Measurements from ENCODE around the gene FBXL7. TPM values are rescaled to one million over a fixed set of nuclear protein-coding genes. Genes with fewer than 3 reads are reported as not detected.

The FBXL7 gene
- total and polyA plus RNA-seq, 7 experiments from 2014 or later: not detected

DNA sequence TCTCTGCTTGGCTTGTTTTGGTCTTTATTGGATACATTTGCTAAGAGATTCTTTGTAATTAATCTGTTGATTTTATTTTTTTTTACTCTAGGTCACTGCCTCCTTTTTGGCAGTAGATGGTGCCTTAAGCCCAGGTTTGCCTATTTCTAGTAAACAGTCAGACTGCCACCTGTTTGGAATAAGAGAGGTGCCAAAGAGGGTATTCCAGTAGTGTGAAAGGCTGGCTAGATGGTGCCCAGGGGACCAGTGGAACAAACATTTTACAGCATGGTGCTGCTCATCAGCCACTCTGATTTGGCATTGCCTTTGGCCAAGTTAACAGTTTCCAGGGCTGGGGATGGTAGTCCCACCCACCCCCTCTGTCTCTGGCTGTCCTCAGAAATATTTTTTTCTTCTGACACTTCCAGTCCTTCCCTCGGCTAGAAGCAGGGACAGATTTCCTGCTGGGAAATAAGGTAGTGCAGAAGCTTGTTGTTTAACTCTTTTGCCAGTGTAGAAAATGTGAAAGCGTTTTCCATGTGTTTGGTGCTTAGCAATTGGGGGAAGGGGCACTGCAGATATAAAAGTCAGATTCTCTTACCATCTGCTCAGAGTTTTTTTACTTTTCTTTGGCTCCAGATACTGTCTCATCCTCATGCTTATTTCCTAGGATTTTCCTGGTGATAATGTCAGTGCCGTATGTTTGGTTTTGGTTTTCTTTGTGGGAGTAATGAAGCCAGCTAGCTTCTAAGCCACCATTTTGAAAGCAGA, 36.6 kb upstream of the FBXL7 start:
- no peaks in the 10 kb centered on the region for H3K36me3 ChIP-seq (ENCODE audit: control insufficient read depth in 2 of 3, insufficient read depth in 3 of 3, low read length in 3 of 3)
- no peak overlapping the region for H3K4me3 ChIP-seq (ENCODE audit: low read length)
- no peaks in the 10 kb centered on the region for H3K27me3 ChIP-seq (ENCODE audit: control insufficient read depth in 2 of 2, insufficient read depth in 2 of 2, low read length in 2 of 2)
- no peaks in the 10 kb centered on the region for H3K9me3 ChIP-seq (ENCODE audit: control insufficient read depth in 2 of 3, low read length in 3 of 3)
- DNase-seq (no peak), ATAC-seq (no peak)
- ChIA-PET CTCF (no interaction called here), POLR2A (no interaction called here)
- H3K27me3 Mint-ChIP-seq: no peaks in the 10 kb centered on the region
- no peak overlapping the region for H3K4me3 Mint-ChIP-seq
- H3K4me1 Mint-ChIP-seq: no peaks in the 10 kb centered on the region
- H3K9me3 Mint-ChIP-seq: peaks cover 0 to 11% (median 1%) of the 10 kb centered on the region in 11 donors
- H3K27ac Mint-ChIP-seq: no peak overlapping the region
- H3K36me3 Mint-ChIP-seq: no peaks in the 10 kb centered on the region
- intact Hi-C loops (cut with micrococcal nuclease): no loop called here
- no peak overlapping the region for H3K27ac ChIP-seq (ENCODE audit: low read depth, low read length)
- no peaks in the 10 kb centered on the region for H3K4me1 ChIP-seq (ENCODE audit: control insufficient read depth in 2 of 2, insufficient read depth in 2 of 2, low read length in 2 of 2)

DNA sequence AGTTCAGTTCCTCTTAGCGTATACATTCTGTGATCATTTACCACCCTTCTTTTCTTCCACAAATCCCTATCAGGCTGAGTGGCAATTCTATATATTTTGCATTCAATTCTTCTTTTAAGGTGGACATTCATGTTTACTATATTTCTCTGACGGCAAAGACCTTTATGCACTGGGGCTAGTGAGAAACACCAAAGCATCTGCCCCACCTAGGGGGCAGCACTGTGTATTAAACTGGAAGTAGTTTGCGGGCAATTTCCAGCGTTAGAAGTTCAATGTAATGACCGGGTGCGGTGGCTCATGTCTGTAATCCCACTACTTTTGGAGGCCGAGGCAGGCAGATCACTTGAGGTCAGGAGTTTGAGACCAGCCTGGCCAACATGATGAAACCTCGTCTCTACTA, 27.9 kb upstream of the FBXL7 start:
- ChIA-PET CTCF (no interaction called here), POLR2A (no interaction called here)
- H3K27ac ChIP-seq (ENCODE audit: low read depth, low read length): no peak overlapping the region
- H3K4me3 Mint-ChIP-seq: no peak overlapping the region
- H3K9me3 ChIP-seq (ENCODE audit: control insufficient read depth in 2 of 3, low read length in 3 of 3): no peaks in the 10 kb centered on the region
- H3K4me1 ChIP-seq (ENCODE audit: control insufficient read depth in 2 of 2, insufficient read depth in 2 of 2, low read length in 2 of 2): no peaks in the 10 kb centered on the region
- no peak overlapping the region for H3K27ac Mint-ChIP-seq
- H3K4me1 Mint-ChIP-seq: no peaks in the 10 kb centered on the region
- peaks cover 0 to 17% (median 4%) of the 10 kb centered on the region in 11 donors for H3K9me3 Mint-ChIP-seq
- H3K4me3 ChIP-seq (ENCODE audit: low read length): no peak overlapping the region
- no peaks in the 10 kb centered on the region for H3K36me3 ChIP-seq (ENCODE audit: control insufficient read depth in 2 of 3, insufficient read depth in 3 of 3, low read length in 3 of 3)
- DNase-seq (no peak), ATAC-seq (no peak)
- intact Hi-C loops (cut with micrococcal nuclease): no loop called here
- H3K27me3 Mint-ChIP-seq: no peaks in the 10 kb centered on the region
- H3K27me3 ChIP-seq (ENCODE audit: control insufficient read depth in 2 of 2, insufficient read depth in 2 of 2, low read length in 2 of 2): no peaks in the 10 kb centered on the region
- no peaks in the 10 kb centered on the region for H3K36me3 Mint-ChIP-seq

DNA sequence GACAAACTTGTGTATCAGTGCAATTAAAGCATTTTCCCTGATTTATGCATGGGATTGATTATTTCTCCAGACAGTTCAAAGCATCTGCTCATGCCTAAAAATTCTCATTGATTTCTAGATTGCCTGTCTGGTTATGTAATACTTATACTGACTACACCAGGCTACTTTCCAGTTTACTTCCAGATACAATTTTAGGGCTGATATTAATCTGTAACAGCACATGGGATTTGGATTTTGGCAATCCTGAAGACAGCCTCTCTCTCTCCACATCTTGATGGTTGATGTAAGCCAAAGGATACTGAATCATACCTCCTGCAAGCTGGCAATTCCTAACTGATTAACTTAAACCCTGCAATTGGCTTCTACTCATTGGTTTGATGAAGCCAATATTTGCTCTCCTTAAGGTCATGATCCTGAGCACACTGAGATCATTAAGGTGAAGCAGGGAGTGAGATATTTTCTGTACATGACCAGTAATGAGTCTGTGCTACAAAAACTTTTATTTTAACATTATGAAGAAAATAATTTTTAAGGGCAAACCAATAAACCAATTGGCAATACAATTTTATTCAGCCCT, 25.7 kb upstream of the FBXL7 start:
- ChIA-PET POLR2A (no interaction called here), CTCF (no interaction called here)
- peaks cover 0 to 19% (median 8%) of the 10 kb centered on the region in 11 donors for H3K9me3 Mint-ChIP-seq
- no peak overlapping the region for H3K4me3 Mint-ChIP-seq
- H3K27me3 ChIP-seq (ENCODE audit: control insufficient read depth in 2 of 2, insufficient read depth in 2 of 2, low read length in 2 of 2): no peaks in the 10 kb centered on the region
- no peak overlapping the region for H3K27ac Mint-ChIP-seq
- no peaks in the 10 kb centered on the region for H3K36me3 ChIP-seq (ENCODE audit: control insufficient read depth in 2 of 3, insufficient read depth in 3 of 3, low read length in 3 of 3)
- no peaks in the 10 kb centered on the region for H3K4me1 Mint-ChIP-seq
- ATAC-seq (no peak), DNase-seq (no peak)
- no peaks in the 10 kb centered on the region for H3K27me3 Mint-ChIP-seq
- no peaks in the 10 kb centered on the region for H3K4me1 ChIP-seq (ENCODE audit: control insufficient read depth in 2 of 2, insufficient read depth in 2 of 2, low read length in 2 of 2)
- peaks cover 0 to 12% (median 0%) of the 10 kb centered on the region in 5 donors for H3K36me3 Mint-ChIP-seq
- intact Hi-C loops (cut with micrococcal nuclease): no loop called here
- H3K4me3 ChIP-seq (ENCODE audit: low read length): no peak overlapping the region
- no peaks in the 10 kb centered on the region for H3K9me3 ChIP-seq (ENCODE audit: control insufficient read depth in 2 of 3, low read length in 3 of 3)
- H3K27ac ChIP-seq (ENCODE audit: low read depth, low read length): no peak overlapping the region

DNA sequence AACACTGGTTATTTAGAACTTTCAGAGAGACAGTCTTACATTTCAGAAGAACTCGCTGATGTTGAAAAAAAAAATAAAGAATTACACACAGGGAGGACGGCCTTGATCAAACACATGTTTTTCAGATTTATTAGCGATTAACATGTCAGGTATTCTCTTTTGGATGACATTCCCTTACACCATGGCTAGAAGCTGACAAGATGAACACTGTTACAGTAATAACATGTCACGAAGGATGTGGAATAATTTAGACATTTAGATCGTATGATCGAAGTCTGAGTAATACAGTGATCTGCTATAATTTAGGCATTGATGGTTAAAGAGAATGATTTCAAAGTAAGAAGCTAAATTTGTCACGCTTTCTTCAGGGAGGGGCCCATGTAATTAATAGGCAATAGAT, 24.6 kb upstream of the FBXL7 start:
- no peak for DNase-seq
- no peaks in the 10 kb centered on the region for H3K4me1 ChIP-seq (ENCODE audit: control insufficient read depth in 2 of 2, insufficient read depth in 2 of 2, low read length in 2 of 2)
- no peak for ATAC-seq
- no peaks in the 10 kb centered on the region for H3K9me3 ChIP-seq (ENCODE audit: control insufficient read depth in 2 of 3, low read length in 3 of 3)
- Mint-ChIP-seq H3K4me1 (no peaks in the 10 kb centered on the region), H3K27ac (no peak overlapping the region), H3K9me3 (peaks cover 0 to 18% (median 7%) of the 10 kb centered on the region in 11 donors), H3K36me3 (peaks cover 0 to 12% (median 0%) of the 10 kb centered on the region in 5 donors), H3K27me3 (no peaks in the 10 kb centered on the region), H3K4me3 (no peak overlapping the region)
- H3K27me3 ChIP-seq (ENCODE audit: control insufficient read depth in 2 of 2, insufficient read depth in 2 of 2, low read length in 2 of 2): no peaks in the 10 kb centered on the region
- ChIA-PET POLR2A (no interaction called here), CTCF (no interaction called here)
- H3K36me3 ChIP-seq (ENCODE audit: control insufficient read depth in 2 of 3, insufficient read depth in 3 of 3, low read length in 3 of 3): no peaks in the 10 kb centered on the region
- H3K27ac ChIP-seq (ENCODE audit: low read depth, low read length): no peak overlapping the region
- H3K4me3 ChIP-seq (ENCODE audit: low read length): no peak overlapping the region
- intact Hi-C loops (cut with micrococcal nuclease): no loop called here

DNA sequence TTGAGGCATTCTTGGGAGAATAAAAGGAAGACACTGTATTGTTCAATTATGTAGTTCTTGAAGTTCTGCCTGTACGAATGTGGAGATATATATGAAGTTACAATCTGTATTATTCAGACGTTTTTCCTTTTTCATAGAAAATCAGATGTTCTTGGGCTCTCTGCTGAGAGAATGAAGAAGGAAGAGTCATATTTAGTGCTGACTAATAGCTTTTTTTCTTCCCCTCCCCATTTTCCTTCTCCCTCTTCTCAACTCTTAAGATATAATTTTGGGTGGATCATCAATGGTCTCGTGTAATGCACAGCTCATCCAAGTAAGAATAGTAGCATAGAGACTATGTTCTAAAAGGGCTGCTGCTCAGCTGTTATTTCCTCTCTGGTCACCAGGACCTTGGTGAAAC, 23.0 kb upstream of the FBXL7 start:
- H3K27me3 Mint-ChIP-seq: no peaks in the 10 kb centered on the region
- no peak overlapping the region for H3K4me3 Mint-ChIP-seq
- peaks cover 0 to 18% (median 7%) of the 10 kb centered on the region in 11 donors for H3K9me3 Mint-ChIP-seq
- ATAC-seq (no peak), DNase-seq (no peak)
- peaks cover 0 to 12% (median 0%) of the 10 kb centered on the region in 5 donors for H3K36me3 Mint-ChIP-seq
- POLR2A ChIA-PET: no interaction called here
- CTCF ChIA-PET: no interaction called here
- Histone ChIP-seq H3K4me3 (ENCODE audit: low read length) (no peak overlapping the region), H3K27ac (ENCODE audit: low read depth, low read length) (no peak overlapping the region), H3K4me1 (ENCODE audit: control insufficient read depth in 2 of 2, insufficient read depth in 2 of 2, low read length in 2 of 2) (no peaks in the 10 kb centered on the region), H3K36me3 (ENCODE audit: control insufficient read depth in 2 of 3, insufficient read depth in 3 of 3, low read length in 3 of 3) (no peaks in the 10 kb centered on the region), H3K27me3 (ENCODE audit: control insufficient read depth in 2 of 2, insufficient read depth in 2 of 2, low read length in 2 of 2) (no peaks in the 10 kb centered on the region), H3K9me3 (ENCODE audit: control insufficient read depth in 2 of 3, low read length in 3 of 3) (no peaks in the 10 kb centered on the region)
- no peaks in the 10 kb centered on the region for H3K4me1 Mint-ChIP-seq
- intact Hi-C loops (cut with micrococcal nuclease): no loop called here
- no peak overlapping the region for H3K27ac Mint-ChIP-seq

DNA sequence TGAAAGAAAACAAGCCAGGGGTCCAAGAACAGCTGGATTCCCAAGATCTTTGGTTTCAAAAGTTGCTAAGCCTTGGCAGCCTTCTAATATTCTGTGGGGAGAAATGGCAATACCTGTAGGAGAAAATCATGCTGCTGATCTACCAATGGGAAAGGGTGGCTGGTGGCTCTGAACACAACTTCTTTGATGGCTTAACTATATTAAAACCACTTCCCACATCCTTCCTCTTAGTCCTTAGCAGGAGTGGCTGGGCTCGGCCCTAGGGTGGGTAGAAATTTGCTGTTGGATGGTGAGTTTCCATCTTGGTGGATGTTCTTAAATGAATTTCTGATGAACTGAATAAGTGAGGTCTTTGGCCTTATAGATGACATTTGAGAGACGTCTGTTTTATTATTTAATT, 19.5 kb upstream of the FBXL7 start:
- Histone ChIP-seq H3K4me1 (ENCODE audit: control insufficient read depth in 2 of 2, insufficient read depth in 2 of 2, low read length in 2 of 2) (no peaks in the 10 kb centered on the region), H3K27ac (ENCODE audit: low read depth, low read length) (no peak overlapping the region), H3K4me3 (ENCODE audit: low read length) (no peak overlapping the region), H3K36me3 (ENCODE audit: control insufficient read depth in 2 of 3, insufficient read depth in 3 of 3, low read length in 3 of 3) (no peaks in the 10 kb centered on the region), H3K27me3 (ENCODE audit: control insufficient read depth in 2 of 2, insufficient read depth in 2 of 2, low read length in 2 of 2) (no peaks in the 10 kb centered on the region), H3K9me3 (ENCODE audit: control insufficient read depth in 2 of 3, low read length in 3 of 3) (no peaks in the 10 kb centered on the region)
- no peaks in the 10 kb centered on the region for H3K27me3 Mint-ChIP-seq
- ATAC-seq: no peak
- intact Hi-C loops (cut with micrococcal nuclease): no loop called here
- DNase-seq: no peak
- H3K27ac Mint-ChIP-seq: no peak overlapping the region
- no peak overlapping the region for H3K4me3 Mint-ChIP-seq
- peaks cover 0 to 18% (median 7%) of the 10 kb centered on the region in 11 donors for H3K9me3 Mint-ChIP-seq
- H3K36me3 Mint-ChIP-seq: peaks cover 0 to 12% (median 0%) of the 10 kb centered on the region in 5 donors
- CTCF ChIA-PET: no interaction called here
- POLR2A ChIA-PET: no interaction called here
- no peaks in the 10 kb centered on the region for H3K4me1 Mint-ChIP-seq

Data from naive thymus-derived CD4-positive, alpha-beta T cell (primary cell).